ENCODE data around the gene TBXAS1. TPM values are rescaled to one million over a fixed set of nuclear protein-coding genes. Genes with fewer than 3 reads are reported as not detected.

Gene TBXAS1
- total RNA-seq, 4 donors from 2014 or later = 9.0 to 22.2 (median 14.6) TPM

GRCh38 chr7:139854803-139855497 is 25.9 kb downstream of the TBXAS1 start:
- peaks cover 0 to 2% (median 0%) of the 10 kb centered on the region in 4 donors for H3K4me1 ChIP-seq
- in situ Hi-C loops (cut with MboI; ENCODE audit: low pct_ligation_motif_present in 1 of 4, low pct_unique_long_range_greater_than_20kb in 1 of 4, low sequenced_read_pairs in 3 of 4) (no loop called here), intact Hi-C loops (cut with DNase I; ENCODE audit: low total_unique reads) (no loop called here)
- H3K36me3 ChIP-seq = no peaks in the 10 kb centered on the region
- H3K27ac ChIP-seq = peak overlapping the region; percentile 7 to 71 (median 64)
- no peak overlapping the region for H3K4me3 ChIP-seq
- DNase-seq = no peak
- no peaks in the 10 kb centered on the region for H3K9me3 ChIP-seq
- WGBS, 2 donors (ENCODE audit: low coverage in 1 of 2) = 76 to 81% methylated on average over 4 of the region's 4 CpGs
- H3K27me3 ChIP-seq = no peaks in the 10 kb centered on the region
- TF ChIP-seq CTCF (IDR thresholded peaks at IDR 0.05) = no peak
- TF ChIP-seq POLR2A (IDR thresholded peaks at IDR 0.05) = no peak
- no peak for TF ChIP-seq POLR2AphosphoS5 (IDR thresholded peaks at IDR 0.05)
- no peak for TF ChIP-seq EP300 (IDR thresholded peaks at IDR 0.05; ENCODE audit: low read depth)

DNA sequence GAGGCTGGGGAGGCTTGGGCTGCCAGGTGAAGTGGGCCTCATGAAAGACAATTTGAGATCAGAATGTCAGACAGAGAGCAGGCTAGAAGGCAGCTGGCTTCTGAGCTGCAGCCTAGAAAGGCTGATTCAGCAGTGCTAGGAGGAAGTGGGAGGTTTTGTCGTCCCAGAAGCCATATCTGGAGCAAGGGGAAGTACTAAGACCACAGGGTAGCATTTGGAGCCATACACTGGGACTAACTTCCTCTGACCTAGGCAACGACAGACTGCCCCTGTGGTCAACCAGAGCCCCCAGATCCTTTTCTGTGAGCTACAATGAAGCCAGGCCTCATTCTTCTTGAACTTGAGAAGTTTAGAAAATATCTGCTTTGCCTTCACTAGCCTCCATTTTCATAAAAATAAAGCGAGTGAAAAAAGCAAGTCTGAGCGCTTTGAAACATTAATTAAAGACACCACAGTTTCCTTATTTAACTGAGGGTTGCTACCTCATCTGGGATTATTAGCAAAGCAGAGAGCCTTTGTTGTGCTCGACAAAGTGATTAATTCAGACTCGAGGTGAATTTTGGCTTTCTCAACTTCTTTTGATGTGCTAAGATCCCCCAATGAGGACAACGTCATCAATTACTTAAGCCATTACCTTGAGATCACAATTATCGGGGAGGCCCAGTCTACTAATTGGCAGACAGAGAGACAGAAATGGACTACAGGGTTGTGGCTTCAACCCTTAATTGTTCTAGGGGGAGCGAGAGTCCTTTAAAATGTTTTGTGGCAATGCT is 26.6 kb downstream of the TBXAS1 start:
- TF ChIP-seq POLR2AphosphoS5 (IDR thresholded peaks at IDR 0.05) = peak in 1 of 3 donors; percentile 20
- no peak for TF ChIP-seq EP300 (IDR thresholded peaks at IDR 0.05; ENCODE audit: low read depth)
- 83 to 87% methylated on average over 5 to 9 of the region's 9 CpGs for WGBS, 2 donors (ENCODE audit: low coverage in 1 of 2)
- peak; percentile 36 for DNase-seq
- H3K36me3 ChIP-seq = no peaks in the 10 kb centered on the region
- intact Hi-C loops (cut with DNase I; ENCODE audit: low total_unique reads) (no loop called here), in situ Hi-C loops (cut with MboI; ENCODE audit: low pct_ligation_motif_present in 1 of 4, low pct_unique_long_range_greater_than_20kb in 1 of 4, low sequenced_read_pairs in 3 of 4) (no loop called here)
- H3K27me3 ChIP-seq = no peaks in the 10 kb centered on the region
- peak overlapping the region; percentile 51 to 71 (median 64) for H3K27ac ChIP-seq
- peaks cover 0 to 2% (median 0%) of the 10 kb centered on the region in 4 donors for H3K4me1 ChIP-seq
- H3K4me3 ChIP-seq = no peak overlapping the region
- no peaks in the 10 kb centered on the region for H3K9me3 ChIP-seq

- in situ Hi-C loops (cut with MboI; ENCODE audit: low pct_ligation_motif_present in 1 of 4, low pct_unique_long_range_greater_than_20kb in 1 of 4, low sequenced_read_pairs in 3 of 4) (no loop called here), intact Hi-C loops (cut with DNase I; ENCODE audit: low total_unique reads) (no loop called here)
- H3K36me3 ChIP-seq = no peaks in the 10 kb centered on the region
- H3K27ac ChIP-seq = no peak overlapping the region
- TF ChIP-seq POLR2A (IDR thresholded peaks at IDR 0.05) (no peak), POLR2AphosphoS5 (IDR thresholded peaks at IDR 0.05) (no peak), CTCF (IDR thresholded peaks at IDR 0.05) (no peak), EP300 (IDR thresholded peaks at IDR 0.05; ENCODE audit: low read depth) (no peak)
- no peaks in the 10 kb centered on the region for H3K27me3 ChIP-seq
- H3K9me3 ChIP-seq = no peaks in the 10 kb centered on the region
- 92% methylated on average over 3 of the region's 3 CpGs for WGBS, 2 donors (ENCODE audit: low coverage in 1 of 2)
- DNase-seq = no peak
- no peak overlapping the region for H3K4me3 ChIP-seq
- peaks cover 0 to 2% (median 0%) of the 10 kb centered on the region in 4 donors for H3K4me1 ChIP-seq
Measured at GRCh38 chr7:139857791-139858190, 28.7 kb downstream of the TBXAS1 start.

DNA sequence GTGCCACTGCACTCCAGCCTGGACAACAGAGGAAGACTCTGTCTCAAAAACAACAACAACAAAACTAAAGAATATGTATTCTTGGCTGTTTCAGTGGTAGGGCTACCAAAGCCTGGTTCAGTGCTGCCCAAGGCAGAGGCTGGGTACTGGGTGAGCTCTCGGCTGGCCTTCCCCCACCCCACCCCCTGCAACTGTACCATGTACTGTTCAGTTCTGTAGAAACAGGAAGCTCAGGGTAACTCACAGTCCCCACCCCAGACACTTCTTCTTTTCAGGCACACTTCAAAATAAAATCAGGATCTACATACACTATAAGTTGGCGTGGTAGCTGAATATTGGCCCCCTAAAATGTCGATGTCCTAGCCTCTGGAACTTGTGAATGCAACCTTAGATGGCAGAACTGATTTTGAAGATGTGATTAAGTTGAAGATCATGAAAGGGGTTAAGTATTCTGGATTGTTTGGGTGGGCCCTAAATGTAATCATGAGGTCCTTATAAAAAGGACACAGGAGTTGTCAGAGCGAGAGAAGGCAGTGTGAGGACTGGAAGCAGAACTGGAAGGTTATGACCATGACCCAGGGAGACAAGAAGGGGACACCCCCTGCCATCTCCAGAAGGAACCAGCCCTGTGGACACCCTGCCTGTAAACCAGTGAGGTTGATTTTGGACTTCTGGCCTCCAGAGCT is 31.2 kb downstream of the TBXAS1 start:
- 44 to 55% methylated on average over 2 to 4 of the region's 4 CpGs for WGBS, 2 donors (ENCODE audit: low coverage in 1 of 2)
- intact Hi-C loops (cut with DNase I; ENCODE audit: low total_unique reads) (no loop called here), in situ Hi-C loops (cut with MboI; ENCODE audit: low pct_ligation_motif_present in 1 of 4, low pct_unique_long_range_greater_than_20kb in 1 of 4, low sequenced_read_pairs in 3 of 4) (no loop called here)
- TF ChIP-seq POLR2A (IDR thresholded peaks at IDR 0.05) (no peak), CTCF (IDR thresholded peaks at IDR 0.05) (no peak), POLR2AphosphoS5 (IDR thresholded peaks at IDR 0.05) (no peak), EP300 (IDR thresholded peaks at IDR 0.05; ENCODE audit: low read depth) (no peak)
- Histone ChIP-seq H3K36me3 (peaks cover 0 to 5% (median 0%) of the 10 kb centered on the region in 4 donors), H3K4me3 (no peak overlapping the region), H3K4me1 (no peaks in the 10 kb centered on the region), H3K27ac (peak overlapping the region in 2 of 4 donors; percentile 43 to 45), H3K27me3 (no peaks in the 10 kb centered on the region), H3K9me3 (no peaks in the 10 kb centered on the region)
- peak; percentile 39 for DNase-seq

Measured in transverse colon (tissue), 4 donors.